Measurements from ENCODE around the gene COL11A1. TPM values are rescaled to one million over a fixed set of nuclear protein-coding genes. Genes with fewer than 3 reads are reported as not detected.
"Not testable (repeated sequence)": the region's sequence is repeated elsewhere in the genome, so short reads cannot be mapped to it uniquely, and the experiment has no call there.

The COL11A1 gene
- total RNA-seq, 1 experiment from 2014 or later, result 1,111 TPM

DNA sequence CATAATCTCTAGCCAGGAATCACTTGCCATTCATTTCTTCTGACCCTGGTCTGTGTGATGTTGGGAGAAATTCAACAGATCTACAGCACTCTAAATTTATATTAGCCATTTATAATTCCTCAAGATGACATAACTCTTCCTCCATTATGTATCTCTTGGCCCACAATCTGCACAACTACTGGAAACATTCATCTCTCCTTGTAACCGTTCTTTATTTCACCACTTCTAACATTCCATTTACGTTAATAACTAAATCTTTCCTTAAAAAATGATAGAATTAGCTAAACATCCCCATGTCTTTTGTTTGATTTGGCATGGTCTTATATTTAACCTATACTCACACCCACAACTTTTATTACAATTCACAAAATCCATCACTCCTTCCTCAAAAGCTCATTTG lies 166.0 kb downstream of the COL11A1 start:
- DNase-seq (ENCODE audit: low spot score), result no peak
- in situ Hi-C loops (cut with HindIII; ENCODE audit: low sequenced_read_pairs), result no loop called here

DNA sequence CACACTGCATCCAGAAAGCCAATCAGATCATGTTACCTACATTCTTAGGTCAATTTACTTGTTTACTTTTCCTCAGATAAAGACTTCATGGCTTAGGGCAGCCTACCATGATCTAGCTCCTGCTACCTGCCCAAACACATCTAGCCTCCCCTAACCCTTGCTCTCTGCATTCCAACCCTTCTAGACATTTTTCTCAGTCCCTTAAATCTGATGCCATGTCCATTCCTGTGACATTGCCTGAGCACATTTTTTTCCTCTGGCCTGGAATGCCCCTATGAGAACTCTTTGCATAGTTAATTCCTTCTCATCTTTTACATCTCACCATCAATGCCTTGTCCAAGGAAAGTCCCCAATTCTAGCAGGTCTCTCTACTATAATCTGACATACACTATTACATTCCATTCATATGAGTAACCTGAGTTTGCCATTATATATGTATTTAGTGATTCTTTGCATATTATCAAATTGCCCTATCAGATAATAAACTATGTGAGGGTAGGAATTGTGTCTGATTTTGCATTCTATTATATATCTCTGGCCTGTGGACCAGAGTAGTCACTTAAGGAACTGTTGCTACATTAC lies 166.9 kb downstream of the COL11A1 start:
- in situ Hi-C loops (cut with HindIII; ENCODE audit: low sequenced_read_pairs), result no loop called here
- no peak for DNase-seq (ENCODE audit: low spot score)

DNA sequence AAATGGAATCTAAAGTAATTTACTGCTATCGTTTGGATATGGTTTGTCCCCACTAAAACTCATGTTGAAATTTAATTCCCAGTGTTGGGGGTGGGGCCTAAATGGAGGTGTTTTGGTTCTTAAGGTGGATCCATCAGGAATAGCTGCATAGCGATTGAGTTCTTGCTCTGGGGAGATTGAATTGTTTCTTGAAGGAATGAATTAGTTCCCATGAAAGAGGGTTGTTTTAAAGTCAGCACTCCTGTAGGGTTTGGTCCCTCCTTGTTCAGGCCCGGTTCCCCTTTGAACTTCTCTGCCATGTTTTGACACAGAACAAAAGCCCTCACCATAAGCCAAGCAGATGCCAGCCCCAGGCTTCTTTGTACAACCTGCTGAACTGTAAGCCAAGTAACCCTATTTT lies 170.9 kb downstream of the COL11A1 start:
- no peak for DNase-seq (ENCODE audit: low spot score)
- in situ Hi-C loops (cut with HindIII; ENCODE audit: low sequenced_read_pairs), result no loop called here

DNA sequence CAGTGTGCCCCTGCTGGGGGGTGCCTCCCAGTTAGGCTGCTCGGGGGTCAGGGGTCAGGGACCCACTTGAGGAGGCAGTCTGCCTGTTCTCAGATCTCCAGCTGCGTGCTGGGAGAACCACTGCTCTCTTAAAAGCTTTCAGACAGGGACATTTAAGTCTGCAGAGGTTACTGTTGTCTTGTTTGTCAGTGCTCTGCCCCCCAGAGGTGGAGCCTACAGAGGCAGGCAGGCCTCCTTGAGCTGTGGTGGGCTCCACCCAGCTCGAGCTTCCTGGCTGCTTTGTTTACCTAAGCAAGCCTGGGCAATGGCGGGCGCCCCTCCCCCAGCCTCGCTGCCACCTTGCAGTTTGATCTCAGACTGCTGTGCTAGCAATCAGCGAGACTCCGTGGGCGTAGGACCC lies 175.0 kb downstream of the COL11A1 start:
- in situ Hi-C loops (cut with HindIII; ENCODE audit: low sequenced_read_pairs); DNase-seq (ENCODE audit: low spot score): not testable (repeated sequence)

DNA sequence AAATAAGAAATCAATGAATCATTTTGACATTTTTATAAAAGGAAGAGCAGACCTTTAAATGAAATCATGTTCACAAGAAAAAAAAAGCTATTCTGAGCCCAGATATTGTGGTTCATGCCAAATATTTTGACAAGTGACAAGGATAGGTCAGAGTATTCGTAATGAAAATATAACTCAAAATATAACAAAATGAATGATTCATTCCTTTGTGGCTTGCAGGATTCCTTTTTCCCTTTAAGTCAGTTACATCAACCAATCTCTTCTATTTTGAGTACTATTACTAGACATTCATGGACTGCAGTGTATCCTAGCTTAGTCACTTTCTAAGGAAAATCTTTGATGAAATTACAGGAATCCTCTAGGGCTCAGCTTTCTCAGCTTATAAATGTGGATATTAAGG lies 188.7 kb downstream of the COL11A1 start:
- DNase-seq (ENCODE audit: low spot score), result no peak
- in situ Hi-C loops (cut with HindIII; ENCODE audit: low sequenced_read_pairs), result no loop called here

DNA sequence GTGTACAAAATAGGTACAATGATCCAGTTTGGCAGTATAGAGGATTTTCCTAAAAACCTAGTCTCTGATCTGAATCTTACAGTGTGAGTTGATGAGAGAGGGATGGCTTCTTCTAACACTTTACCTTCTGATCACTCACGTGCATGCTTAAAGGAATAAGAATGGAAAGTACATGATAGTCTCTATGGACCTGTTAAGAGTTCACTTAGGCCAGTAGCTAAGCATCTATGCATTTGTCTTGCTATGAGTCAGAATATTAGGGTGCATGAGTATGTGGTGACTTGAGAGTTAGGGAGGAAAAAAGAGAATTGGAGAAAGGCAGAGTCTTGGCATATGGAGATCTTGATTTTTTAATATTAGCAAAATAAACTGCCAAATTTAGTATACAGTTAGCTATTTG lies 206.3 kb downstream of the COL11A1 start:
- DNase-seq (ENCODE audit: low spot score), result no peak
- in situ Hi-C loops (cut with HindIII; ENCODE audit: low sequenced_read_pairs), result no loop called here

DNA sequence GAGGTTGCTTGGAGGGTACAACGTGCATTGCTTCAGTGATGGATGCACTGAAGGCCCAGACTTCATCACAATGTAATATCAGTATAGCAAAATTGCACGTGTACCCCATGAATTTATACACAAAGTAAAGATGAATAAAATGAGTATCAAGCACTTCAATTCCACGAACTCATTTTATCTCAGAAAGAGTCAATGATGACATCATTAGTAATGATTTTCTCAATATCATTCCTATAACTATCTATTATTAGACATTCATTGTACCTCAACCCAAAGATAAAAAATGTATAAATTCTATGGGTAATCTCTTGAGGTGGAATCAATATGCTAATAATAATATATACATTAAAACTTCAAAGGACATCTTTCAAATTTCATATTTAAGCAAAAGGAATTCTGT lies 208.4 kb downstream of the COL11A1 start:
- in situ Hi-C loops (cut with HindIII; ENCODE audit: low sequenced_read_pairs), result no loop called here
- no peak for DNase-seq (ENCODE audit: low spot score)

DNA sequence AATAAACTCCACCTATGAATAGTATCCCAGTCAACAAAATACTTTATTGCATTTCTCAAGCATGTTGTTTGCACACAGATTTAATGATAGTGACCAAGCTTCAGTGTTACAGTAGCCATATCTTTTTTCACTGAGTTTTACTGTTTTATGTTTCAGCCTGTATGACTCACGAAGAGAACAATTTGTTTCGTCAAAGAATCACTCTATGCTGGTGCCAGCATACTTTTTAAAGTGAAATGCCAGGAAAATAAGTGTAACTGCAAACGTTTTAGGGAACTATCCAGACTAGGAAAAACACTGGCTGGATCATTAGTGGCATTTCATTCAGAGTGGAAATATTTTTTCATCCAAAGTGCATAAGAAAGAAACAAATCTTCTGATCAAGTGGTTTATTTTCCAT lies 210.8 kb downstream of the COL11A1 start:
- in situ Hi-C loops (cut with HindIII; ENCODE audit: low sequenced_read_pairs), result no loop called here
- DNase-seq (ENCODE audit: low spot score), result no peak

DNA sequence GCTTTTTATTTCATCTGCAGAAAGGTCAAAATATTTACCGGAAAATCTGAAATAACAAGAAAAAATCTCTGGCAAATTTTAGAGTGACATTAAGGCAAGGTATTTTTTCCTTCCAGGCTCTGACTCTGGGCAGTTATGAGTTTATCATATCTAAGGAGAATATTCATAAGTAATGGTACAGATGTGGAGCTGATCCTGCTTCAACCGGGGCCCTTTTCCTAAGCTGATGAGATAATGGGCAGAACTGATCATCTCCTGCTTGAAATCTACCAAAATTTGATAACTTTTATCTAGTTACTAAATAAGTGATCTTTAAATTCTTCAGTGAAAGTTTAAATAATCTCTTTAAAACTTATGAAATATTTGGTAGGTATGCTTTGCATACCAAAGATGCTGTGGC lies 211.6 kb downstream of the COL11A1 start:
- in situ Hi-C loops (cut with HindIII; ENCODE audit: low sequenced_read_pairs), result no loop called here

DNA sequence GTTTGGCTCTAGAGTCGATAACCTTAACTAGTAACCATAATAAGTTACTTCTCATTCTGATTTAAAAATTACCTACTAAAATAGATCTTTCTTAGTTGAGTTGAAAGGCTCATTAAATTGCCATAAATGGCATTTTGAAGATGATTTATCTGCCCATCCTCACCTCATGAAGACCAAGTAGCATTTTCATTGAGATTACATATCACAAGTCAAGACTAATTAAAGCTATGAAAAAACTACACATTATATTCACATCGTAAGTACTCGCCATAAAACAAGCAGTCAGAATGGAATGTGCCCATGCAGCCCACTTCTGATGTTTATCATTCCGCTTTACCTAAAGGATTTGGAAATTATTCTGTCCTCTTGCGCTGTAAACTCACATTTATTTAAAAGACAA lies 212.0 kb downstream of the COL11A1 start:
- DNase-seq (ENCODE audit: low spot score), result no peak
- in situ Hi-C loops (cut with HindIII; ENCODE audit: low sequenced_read_pairs), result no loop called here

More for the DNA sequence above, 211.6 kb downstream of the COL11A1 start:
- DNase-seq (ENCODE audit: low spot score), result no peak

DNA sequence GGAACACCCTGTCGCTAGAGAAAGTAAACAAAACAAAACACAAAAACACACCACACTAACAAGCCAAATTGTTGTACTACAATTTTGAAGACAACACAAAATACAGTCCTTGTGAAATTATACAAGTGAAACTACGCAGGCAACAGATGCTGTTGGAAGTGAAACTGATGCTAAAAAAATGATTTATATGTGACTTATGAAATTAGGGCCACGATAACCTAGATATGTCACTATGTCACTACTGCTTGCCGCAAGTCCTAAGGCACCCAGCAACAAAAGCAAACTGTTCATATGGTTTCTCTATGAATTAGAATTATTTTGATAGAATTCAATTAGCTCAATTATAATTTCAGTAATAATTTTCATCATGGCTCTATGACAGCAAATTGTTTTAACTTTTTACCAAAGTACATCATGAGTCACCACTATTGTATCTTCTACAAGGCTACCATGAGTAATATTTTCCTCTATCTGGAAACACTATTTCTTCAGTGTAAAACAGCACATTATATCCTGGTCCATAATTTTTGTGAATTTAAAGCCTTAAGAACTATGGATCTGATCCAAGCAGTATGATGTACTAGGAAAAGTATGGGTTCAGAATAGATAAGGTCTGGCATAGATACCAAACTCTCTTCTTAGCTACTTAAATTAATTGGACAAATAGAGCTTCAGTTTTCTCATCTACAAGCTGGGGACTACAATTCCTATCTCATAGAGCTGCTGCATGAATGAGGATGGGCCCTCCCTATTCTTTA lies 216.3 kb downstream of the COL11A1 start:
- in situ Hi-C loops (cut with HindIII; ENCODE audit: low sequenced_read_pairs), result no loop called here
- no peak for DNase-seq (ENCODE audit: low spot score)

DNA sequence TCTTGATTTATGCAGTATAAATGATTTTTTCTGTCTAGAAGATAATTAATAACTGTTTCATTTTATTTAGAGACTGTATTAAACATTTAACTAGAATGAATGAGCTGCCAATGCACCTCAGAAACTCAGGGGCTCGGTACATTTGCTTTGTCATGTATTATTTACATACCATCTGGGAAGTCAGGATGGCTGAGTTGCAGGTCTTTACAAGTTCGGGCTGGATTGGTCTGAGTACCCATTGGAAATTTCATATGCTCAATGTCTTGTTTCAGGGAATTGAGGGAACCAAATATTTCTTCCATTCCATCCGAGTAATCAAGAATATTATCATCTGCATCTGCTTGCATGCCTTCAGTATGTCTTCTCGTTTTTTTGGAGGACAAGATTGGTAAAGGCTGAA lies 221.7 kb downstream of the COL11A1 start:
- DNase-seq (ENCODE audit: low spot score), result no peak

DNA sequence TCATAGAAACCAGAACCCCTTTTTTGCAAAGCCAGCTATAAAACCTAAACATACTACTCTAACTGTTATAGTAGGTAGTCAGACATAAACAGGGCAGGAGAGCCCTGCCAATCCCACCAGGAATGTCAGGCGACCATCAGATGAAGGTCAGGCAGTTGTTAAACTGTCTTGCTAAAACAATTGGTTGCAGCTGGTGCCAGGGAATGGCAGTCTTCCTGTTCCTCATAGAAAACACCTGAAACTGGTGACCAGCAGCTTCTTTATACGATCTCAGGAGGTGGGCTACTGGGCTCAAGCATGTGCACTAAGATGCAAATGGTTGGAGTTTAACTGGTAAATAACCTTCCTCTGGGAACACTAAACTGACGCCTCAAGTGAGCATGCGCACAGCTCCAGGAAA lies 224.1 kb downstream of the COL11A1 start:
- in situ Hi-C loops (cut with HindIII; ENCODE audit: low sequenced_read_pairs), result no loop called here
- no peak for DNase-seq (ENCODE audit: low spot score)

More for the DNA sequence above, 221.7 kb downstream of the COL11A1 start:
- in situ Hi-C loops (cut with HindIII; ENCODE audit: low sequenced_read_pairs), result no loop called here

DNA sequence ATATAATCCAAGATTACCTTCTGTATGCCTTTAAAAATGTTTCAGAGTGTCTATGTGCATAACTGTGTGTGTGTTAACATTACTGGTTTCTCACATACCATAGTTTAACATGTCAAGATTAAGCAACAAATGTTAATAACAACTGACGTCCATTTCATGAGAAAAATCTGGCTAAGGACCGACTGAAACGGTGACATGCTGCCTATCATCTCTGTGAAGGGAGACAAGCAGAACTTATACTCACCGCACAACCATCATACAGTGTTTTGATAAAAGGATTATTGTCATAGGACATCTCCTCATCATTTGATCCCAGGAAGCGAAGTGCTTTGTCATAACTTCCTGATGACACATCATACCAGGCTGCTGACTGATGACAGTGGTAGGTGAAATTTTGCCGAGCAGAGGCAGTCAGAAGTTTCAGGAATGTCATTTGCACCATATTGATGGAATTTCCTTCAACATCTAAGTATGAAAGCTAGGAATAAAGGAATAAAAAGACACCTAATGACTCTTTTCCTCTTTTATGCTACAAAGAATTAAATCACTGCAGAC lies 228.8 kb downstream of the COL11A1 start:
- in situ Hi-C loops (cut with HindIII; ENCODE audit: low sequenced_read_pairs), result no loop called here
- no peak for DNase-seq (ENCODE audit: low spot score)

DNA sequence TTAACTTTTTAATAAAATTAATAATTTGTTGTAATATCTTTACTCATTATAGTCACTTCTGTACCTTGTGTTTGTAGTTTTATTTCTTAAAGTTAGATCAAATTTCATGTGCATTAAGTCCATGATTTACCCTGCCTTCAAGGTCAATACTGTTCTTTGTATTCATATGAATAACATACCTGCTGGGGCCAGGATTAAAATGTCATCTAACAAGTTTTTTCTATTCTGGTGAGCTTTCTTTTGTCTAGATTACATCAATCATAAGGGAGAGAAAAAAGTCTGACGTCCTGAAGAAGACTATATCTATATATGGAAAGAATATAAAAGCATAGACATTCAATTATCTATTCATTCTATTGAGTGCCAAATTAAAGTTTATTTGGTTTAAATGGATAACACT lies 232.6 kb downstream of the COL11A1 start:
- in situ Hi-C loops (cut with HindIII; ENCODE audit: low sequenced_read_pairs), result no loop called here
- DNase-seq (ENCODE audit: low spot score), result no peak

DNA sequence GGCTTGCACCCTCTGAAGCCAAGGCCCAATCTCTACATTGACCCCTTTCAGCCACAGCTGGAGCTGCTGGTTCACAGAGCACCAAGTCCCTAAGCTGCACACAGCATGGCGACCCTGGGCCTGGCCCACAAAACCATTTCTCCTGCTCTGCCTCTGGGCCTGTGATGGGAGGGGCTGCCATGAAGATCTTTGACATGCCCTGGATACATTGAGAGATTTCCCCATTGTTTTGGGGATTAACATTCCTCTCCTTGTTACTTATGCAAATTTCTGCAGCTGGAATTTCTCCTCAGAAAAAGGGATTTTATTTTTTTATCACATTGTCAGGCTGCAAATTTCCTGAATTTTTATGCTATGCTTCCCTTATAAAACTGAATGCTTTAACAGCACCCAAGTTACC lies 235.8 kb downstream of the COL11A1 start:
- in situ Hi-C loops (cut with HindIII; ENCODE audit: low sequenced_read_pairs), result no loop called here

DNA sequence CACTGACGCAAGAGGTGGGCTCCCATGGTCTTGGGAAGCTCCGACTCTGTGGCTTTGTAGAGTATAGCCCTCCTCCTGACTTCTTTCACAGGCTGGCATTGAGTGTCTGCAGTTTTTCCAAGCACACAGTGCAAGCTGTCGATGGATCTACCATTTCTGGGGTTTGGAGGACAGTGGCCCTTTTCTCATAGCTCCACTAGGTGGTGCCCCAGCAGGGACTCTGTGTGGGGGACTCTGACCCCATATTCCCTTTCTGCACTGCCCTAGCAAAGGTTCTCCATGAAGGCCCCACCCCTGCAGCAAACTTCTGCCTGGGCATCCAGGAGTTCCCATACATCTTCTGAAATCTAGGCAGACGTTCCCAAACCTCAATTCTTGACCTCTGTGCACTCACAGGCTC lies 236.2 kb downstream of the COL11A1 start:
- in situ Hi-C loops (cut with HindIII; ENCODE audit: low sequenced_read_pairs), result no loop called here
- peak; percentile 37 for DNase-seq (ENCODE audit: low spot score)

More for the DNA sequence above, 235.8 kb downstream of the COL11A1 start:
- peak; percentile 44 for DNase-seq (ENCODE audit: low spot score)

DNA sequence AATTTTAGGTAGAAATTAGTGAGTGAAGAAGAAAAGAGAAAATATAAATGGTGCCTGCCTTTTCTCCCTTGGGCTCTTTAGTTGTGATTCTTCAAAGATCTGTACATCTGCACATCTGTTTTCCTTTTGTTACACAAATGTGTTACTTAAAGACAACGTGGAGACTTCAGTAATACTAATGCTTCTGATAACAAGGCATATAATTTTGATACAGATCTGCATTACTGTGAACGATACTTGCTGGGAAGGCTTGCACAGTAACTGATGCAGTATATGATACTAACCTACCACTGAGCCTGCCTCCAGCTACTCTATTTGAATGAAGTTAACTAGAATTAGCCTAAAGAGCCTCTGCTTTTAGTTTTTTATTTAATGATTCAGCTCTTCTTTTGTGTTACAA lies 244.6 kb downstream of the COL11A1 start:
- no peak for DNase-seq (ENCODE audit: low spot score)
- in situ Hi-C loops (cut with HindIII; ENCODE audit: low sequenced_read_pairs), result no loop called here

DNA sequence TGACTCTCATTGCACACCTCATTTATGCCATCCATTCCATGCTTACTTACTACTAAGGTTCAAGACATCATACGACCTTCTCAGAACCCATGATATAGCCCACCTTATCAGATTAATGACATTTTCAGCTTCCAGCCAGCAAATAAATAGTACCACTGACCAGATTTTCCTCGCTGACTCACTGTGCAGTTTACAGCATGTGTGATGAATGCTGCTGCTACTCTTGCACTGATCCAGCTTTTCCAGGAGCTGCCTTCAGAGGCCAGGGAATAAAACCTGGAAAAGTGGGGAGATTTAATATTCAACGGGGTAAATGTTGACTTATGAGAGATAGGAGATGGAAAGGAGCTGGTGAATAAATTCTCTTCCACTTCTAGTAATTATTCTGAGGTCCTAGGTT lies 247.1 kb downstream of the COL11A1 start:
- no peak for DNase-seq (ENCODE audit: low spot score)
- in situ Hi-C loops (cut with HindIII; ENCODE audit: low sequenced_read_pairs), result no loop called here

DNA sequence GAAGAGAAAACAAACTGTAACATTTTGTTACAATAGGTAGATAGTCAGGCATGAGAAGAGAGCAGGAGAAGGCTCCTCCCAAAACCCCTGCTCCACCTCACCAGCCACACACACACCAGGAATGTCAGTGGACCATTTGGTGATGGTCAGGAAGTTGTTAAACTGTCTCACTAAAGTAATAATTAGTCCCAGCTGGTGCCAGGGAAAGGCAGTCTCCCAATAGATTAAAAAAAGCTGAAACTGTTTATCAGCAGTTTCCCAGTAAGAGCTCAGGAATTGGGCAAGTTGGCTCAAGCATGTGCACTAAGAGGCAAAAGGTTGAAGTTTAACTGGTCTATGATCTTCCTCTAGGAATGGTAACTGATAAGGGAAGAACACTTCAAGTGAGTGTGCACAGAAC lies 249.6 kb downstream of the COL11A1 start:
- in situ Hi-C loops (cut with HindIII; ENCODE audit: low sequenced_read_pairs), result no loop called here
- no peak for DNase-seq (ENCODE audit: low spot score)

DNA sequence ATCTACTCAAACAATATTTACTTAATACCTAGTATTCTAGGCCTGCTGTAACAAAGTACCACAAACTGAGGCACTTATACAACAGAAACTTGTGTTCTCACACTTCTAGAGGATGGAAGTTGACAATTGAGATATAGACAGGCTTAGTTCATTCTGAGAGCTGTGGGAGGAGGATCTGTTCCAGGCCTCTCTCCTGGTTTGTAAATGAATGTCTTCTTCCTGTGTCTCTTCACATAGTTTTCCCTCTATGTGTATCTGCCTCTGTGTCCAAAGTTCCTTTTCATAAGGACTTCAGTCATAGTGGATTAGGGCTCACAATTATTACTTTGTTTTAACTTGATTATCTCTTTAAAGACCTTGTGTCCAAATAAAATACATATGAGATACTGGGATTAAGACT lies 251.1 kb downstream of the COL11A1 start:
- in situ Hi-C loops (cut with HindIII; ENCODE audit: low sequenced_read_pairs), result no loop called here
- no peak for DNase-seq (ENCODE audit: low spot score)
